ENCODE results near the gene TMEM98.
"Not testable (repeated sequence)": the region's sequence is repeated elsewhere in the genome, so short reads cannot be mapped to it uniquely, and the experiment has no call there.

The TMEM98 gene

GRCh38 chr17:32927724-32928585 is at the start of gene TMEM98:
TMEM98 (plus strand) TSS chr17:32928153; CDS start chr17:32931529, 3,376 bp downstream.
- DNase-seq, result peak in 1 of 2 experiments; percentile 46

- no peak for DNase-seq
Measured at GRCh38 chr17:32878211-32878610, 49.7 kb upstream of the TMEM98 start.

- no peak for DNase-seq
Measured at GRCh38 chr17:32879134-32879533, 48.8 kb upstream of the TMEM98 start.

GRCh38 chr17:32880671-32881453 is 47.1 kb upstream of the TMEM98 start:
- DNase-seq, result peak; percentile 37 to 78

GRCh38 chr17:32882029-32882428 is 45.9 kb upstream of the TMEM98 start:
- DNase-seq, result no peak

GRCh38 chr17:32882734-32883133 is 45.2 kb upstream of the TMEM98 start:
- no peak for DNase-seq

GRCh38 chr17:32886951-32887350 is 41.0 kb upstream of the TMEM98 start:
- peak; percentile 9 to 47 for DNase-seq

GRCh38 chr17:32887410-32887809 is 40.5 kb upstream of the TMEM98 start:
- DNase-seq, result not testable (repeated sequence)

- no peak for DNase-seq
Measured at GRCh38 chr17:32894245-32894644, 33.7 kb upstream of the TMEM98 start.

- no peak for DNase-seq
Measured at GRCh38 chr17:32896647-32897258, 31.2 kb upstream of the TMEM98 start.

GRCh38 chr17:32899236-32900013 is 28.5 kb upstream of the TMEM98 start:
- DNase-seq, result no peak

GRCh38 chr17:32901743-32902142 is 26.2 kb upstream of the TMEM98 start:
- no peak for DNase-seq

GRCh38 chr17:32903774-32904673 is 23.9 kb upstream of the TMEM98 start:
- DNase-seq, result no peak

- no peak for DNase-seq
Measured at GRCh38 chr17:32904891-32905290, 23.1 kb upstream of the TMEM98 start.

GRCh38 chr17:32907583-32907982 is 20.4 kb upstream of the TMEM98 start:
- no peak for DNase-seq

GRCh38 chr17:32909787-32910369 is 18.1 kb upstream of the TMEM98 start:
- peak; percentile 53 to 82 for DNase-seq

- DNase-seq, result no peak
Measured at GRCh38 chr17:32910769-32911168, 17.2 kb upstream of the TMEM98 start.

- DNase-seq, result no peak
Measured at GRCh38 chr17:32912218-32912897, 15.6 kb upstream of the TMEM98 start.

GRCh38 chr17:32913593-32913992 is 14.4 kb upstream of the TMEM98 start:
- no peak for DNase-seq

- DNase-seq, result no peak
Measured at GRCh38 chr17:32914181-32914580, 13.8 kb upstream of the TMEM98 start.

- DNase-seq, result no peak
Measured at GRCh38 chr17:32915245-32915644, 12.7 kb upstream of the TMEM98 start.

All from NCI-H526 (cell line).